ENCODE results near the gene SLC49A4. TPM values are rescaled to one million over a fixed set of nuclear protein-coding genes. Genes with fewer than 3 reads are reported as not detected.

Gene SLC49A4
- total RNA-seq, 4 donors from 2014 or later: 9.7 to 26.9 (median 19.4) TPM

DNA sequence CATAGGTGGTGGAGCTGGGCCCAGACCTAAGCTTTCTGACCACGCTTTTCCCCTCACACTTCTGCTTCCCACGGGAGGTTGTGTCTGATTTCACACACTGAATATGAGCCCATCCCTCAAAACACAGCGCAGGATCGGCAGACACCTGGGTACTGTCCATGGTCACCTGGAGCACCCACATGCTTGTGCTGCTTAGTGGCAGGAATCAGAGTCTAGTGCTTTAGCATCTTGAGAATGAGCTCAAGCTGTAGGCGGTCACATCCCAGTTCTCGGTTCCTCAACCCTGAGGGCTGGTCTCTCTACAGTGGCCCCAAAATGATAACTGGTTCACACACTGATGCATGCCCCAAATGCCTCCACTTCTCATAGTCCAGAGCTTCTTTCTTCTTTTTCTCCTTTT is 121.7 kb downstream of the SLC49A4 start:
- no peaks in the 10 kb centered on the region for H3K36me3 ChIP-seq
- H3K27ac ChIP-seq: no peak overlapping the region
- no peaks in the 10 kb centered on the region for H3K4me1 ChIP-seq
- no peaks in the 10 kb centered on the region for H3K9me3 ChIP-seq
- no peak overlapping the region for H3K4me3 ChIP-seq
- DNase-seq: no peak
- intact Hi-C loops (cut with DNase I; ENCODE audit: low total_unique reads): no loop called here
- no peaks in the 10 kb centered on the region for H3K27me3 ChIP-seq
- TF ChIP-seq CTCF (IDR thresholded peaks at IDR 0.05) (no peak), POLR2A (IDR thresholded peaks at IDR 0.05) (no peak)

GRCh38 chr3:122917412-122917811 is 122.5 kb downstream of the SLC49A4 start:
- H3K4me1 ChIP-seq: no peaks in the 10 kb centered on the region
- no peaks in the 10 kb centered on the region for H3K9me3 ChIP-seq
- no peak overlapping the region for H3K27ac ChIP-seq
- no peaks in the 10 kb centered on the region for H3K36me3 ChIP-seq
- no peak for TF ChIP-seq POLR2A (IDR thresholded peaks at IDR 0.05)
- TF ChIP-seq CTCF (IDR thresholded peaks at IDR 0.05): no peak
- H3K27me3 ChIP-seq: no peaks in the 10 kb centered on the region
- H3K4me3 ChIP-seq: no peak overlapping the region
- DNase-seq: no peak
- intact Hi-C loops (cut with DNase I; ENCODE audit: low total_unique reads): no loop called here

DNA sequence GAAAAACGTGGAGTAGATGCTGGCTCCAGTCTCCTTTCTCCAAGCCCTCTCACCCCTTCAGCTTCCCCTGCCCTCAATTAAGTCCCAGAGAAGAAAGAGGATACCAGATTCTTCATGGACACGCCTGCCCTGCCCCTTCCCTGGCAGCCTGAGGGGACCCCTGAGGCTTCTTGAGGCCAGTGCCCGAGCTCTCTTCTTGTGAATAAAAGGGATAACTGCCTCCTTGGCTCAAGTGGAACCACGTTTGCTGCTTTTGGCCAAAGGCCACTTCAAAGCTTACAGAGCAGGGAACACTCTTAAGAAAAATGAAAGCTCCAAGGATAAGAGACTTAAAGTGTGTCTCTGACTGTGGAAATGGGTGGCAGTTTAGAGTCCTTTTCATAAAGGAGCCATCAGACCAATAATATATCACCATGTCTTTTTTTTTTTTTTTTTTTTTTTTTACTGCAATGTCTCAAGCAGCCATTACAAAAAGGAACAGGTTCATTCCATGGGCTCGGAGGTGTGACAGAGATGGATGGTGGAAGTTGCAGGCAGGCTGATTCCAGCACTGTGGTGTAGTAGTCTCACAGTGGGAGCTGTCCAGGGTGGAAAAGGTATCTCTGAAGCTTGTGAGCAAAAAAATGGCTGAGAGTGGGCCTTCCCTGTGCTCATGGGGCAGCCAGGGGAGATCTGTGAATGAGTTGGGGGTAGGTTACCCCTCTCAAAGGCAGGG is 123.9 kb downstream of the SLC49A4 start:
- no peak for DNase-seq
- Histone ChIP-seq H3K36me3 (no peaks in the 10 kb centered on the region), H3K4me3 (no peak overlapping the region), H3K27ac (no peak overlapping the region), H3K9me3 (no peaks in the 10 kb centered on the region), H3K4me1 (no peaks in the 10 kb centered on the region), H3K27me3 (no peaks in the 10 kb centered on the region)
- no peak for TF ChIP-seq POLR2A (IDR thresholded peaks at IDR 0.05)
- TF ChIP-seq CTCF (IDR thresholded peaks at IDR 0.05): no peak
- intact Hi-C loops (cut with DNase I; ENCODE audit: low total_unique reads): no loop called here

- intact Hi-C loops (cut with DNase I; ENCODE audit: low total_unique reads): no loop called here
- no peaks in the 10 kb centered on the region for H3K27me3 ChIP-seq
- H3K9me3 ChIP-seq: no peaks in the 10 kb centered on the region
- DNase-seq: no peak
- TF ChIP-seq CTCF (IDR thresholded peaks at IDR 0.05): no peak
- no peak for TF ChIP-seq POLR2A (IDR thresholded peaks at IDR 0.05)
- no peaks in the 10 kb centered on the region for H3K36me3 ChIP-seq
- H3K4me1 ChIP-seq: no peaks in the 10 kb centered on the region
- no peak overlapping the region for H3K27ac ChIP-seq
- no peak overlapping the region for H3K4me3 ChIP-seq
These were observed 124.4 kb downstream of the SLC49A4 start for GRCh38 chr3:122919291-122919610.

DNA sequence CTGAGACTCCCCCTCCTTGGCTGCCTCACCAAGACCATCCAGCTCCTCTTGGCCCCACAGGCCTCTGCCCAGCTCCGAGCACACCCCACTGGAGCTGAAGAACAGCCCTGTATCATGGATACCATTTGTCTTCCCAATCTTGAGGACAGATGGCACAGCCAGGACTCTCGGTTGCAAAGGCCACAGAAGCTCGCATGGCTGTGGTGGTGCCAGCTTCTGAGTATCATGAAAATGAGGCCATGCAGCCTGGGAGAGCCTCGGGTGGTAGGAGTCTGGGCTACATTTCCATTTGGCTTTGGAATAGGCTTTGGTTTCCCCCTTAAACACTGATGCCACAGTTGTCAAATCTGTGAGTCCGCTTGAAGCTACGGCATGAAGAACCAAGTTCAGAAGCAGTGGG is 126.1 kb downstream of the SLC49A4 start:
- Histone ChIP-seq H3K4me3 (no peak overlapping the region), H3K9me3 (no peaks in the 10 kb centered on the region), H3K27me3 (no peaks in the 10 kb centered on the region), H3K4me1 (no peaks in the 10 kb centered on the region), H3K36me3 (no peaks in the 10 kb centered on the region), H3K27ac (no peak overlapping the region)
- no peak for DNase-seq
- intact Hi-C loops (cut with DNase I; ENCODE audit: low total_unique reads): no loop called here
- TF ChIP-seq POLR2A (IDR thresholded peaks at IDR 0.05) (no peak), CTCF (IDR thresholded peaks at IDR 0.05) (no peak)
